Upper lobe of left lung (tissue), 4 donors: ENCODE results near the gene OTUD6A.

Experiments used
- CTCF ChIP-seq, 6 experiments: fragments of 450-650 bp in 4 of 6; fragments of 200-600 bp in 2 of 6; sonication (generic) in 2 of 6; IDR thresholded peaks; one replicate each; pipeline ENCODE4 v1.5.1; 2016 to 2019; ENCODE audit warnings: antibody characterized with exemption in 6 of 6
- POLR2A ChIP-seq, 4 donors: fragments of 450-650 bp; IDR thresholded peaks; one replicate each; pipeline ENCODE4 v1.5.1; 2016 to 2017; ENCODE audit warnings: antibody characterized with exemption in 4 of 4, mild to moderate bottlenecking in 2 of 4

GRCh38 chrX:70105229-70105628 lies 43.0 kb downstream of the OTUD6A start:
- TF ChIP-seq POLR2A (IDR thresholded peaks at IDR 0.05) (no peak), CTCF (IDR thresholded peaks at IDR 0.05) (no peak)
